B cell (primary cell): ENCODE results near the gene KLF7. TPM values are rescaled to one million over a fixed set of nuclear protein-coding genes. Genes with fewer than 3 reads are reported as not detected.
A peak's percentile ranks its signal among the peaks of the same experiment; 100 is the strongest.

ENCODE experiments used
- ATAC-seq: fragments of 200-7000 bp; cut with Tn5 transposase; one replicate; pipeline ENCODE4 v1.10.0; 2021; ENCODE audit warnings: low read depth, mild to moderate bottlenecking, moderate number of reproducible peaks, moderate library complexity
- CTCF ChIA-PET: fragments of 350-600 bp; sonication (Branson Sonifier 250); formaldehyde crosslinking; loops from one replicate; lab custom pipeline; 2021; ENCODE audit warnings: antibody characterized with exemption, inconsistent platforms; lab: Charles Lee
- POLR2A ChIA-PET: fragments of 350-600 bp; sonication (Branson Sonifier 250); formaldehyde crosslinking; loops from one replicate; lab custom pipeline; 2021; ENCODE audit warnings: antibody characterized with exemption; lab: Charles Lee
- DNase-seq: peaks from one replicate; pipeline ENCODE4 v3.0.0; 2013
- H2AFZ ChIP-seq: 2 replicates; pipeline ENCODE4 v1.6.1; 2012; ENCODE audit warnings: mild to moderate bottlenecking, low read depth, low read length; ENCODE audit not compliant: insufficient read depth, poor library complexity, severe bottlenecking
- H3K27ac ChIP-seq, 2 donors: 1 replicate in 1 of 2; 2 replicates in 1 of 2; pipeline ENCODE4 v1.5.1; 2012 to 2013; ENCODE audit warnings: low read length in 2 of 2, mild to moderate bottlenecking in 2 of 2, moderate library complexity in 1 of 2
- H3K27me3 ChIP-seq, 4 experiments: fragments of 200-600 bp in 1 of 4; sonication (generic) in 1 of 4; replicated peaks in 1 of 4; 1 replicate in 2 of 4; 2 replicates in 2 of 4; pipeline versions ENCODE4 v1.6.1 to v1.7.0; 2013 to 2016; ENCODE audit warnings: low read length in 3 of 4, mild to moderate bottlenecking in 2 of 4, mixed read lengths in 1 of 4, moderate library complexity in 1 of 4; ENCODE audit not compliant: insufficient read depth in 4 of 4, control insufficient read depth in 3 of 4; ENCODE audit errors: control extremely low read depth in 1 of 4
- H3K36me3 ChIP-seq, 2 experiments: replicated peaks in 1 of 2; 1 replicate in 1 of 2; 2 replicates in 1 of 2; pipeline versions ENCODE4 v1.6.1 to v1.7.1; 2013; ENCODE audit warnings: low read length in 1 of 2; ENCODE audit not compliant: insufficient read depth in 2 of 2, control insufficient read depth in 1 of 2; ENCODE audit errors: control extremely low read depth in 1 of 2, extremely low read depth in 1 of 2
- H3K4me1 ChIP-seq, 2 donors: fragments of 200-600 bp in 1 of 2; sonication (generic) in 1 of 2; 1 replicate in 1 of 2; 2 replicates in 1 of 2; pipeline versions ENCODE4 v1.5.1 to v1.6.1; 2013 to 2017; ENCODE audit warnings: low read length in 2 of 2; ENCODE audit not compliant: control insufficient read depth in 2 of 2, insufficient read depth in 2 of 2
- H3K4me2 ChIP-seq: replicated peaks from 2 replicates; pipeline ENCODE3; 2012; ENCODE audit warnings: mild to moderate bottlenecking, low read depth, low read length; ENCODE audit not compliant: poor library complexity, severe bottlenecking
- H3K4me3 ChIP-seq, 5 experiments: fragments of 200-600 bp in 1 of 5; sonication (generic) in 1 of 5; 1 replicate in 3 of 5; 2 replicates in 2 of 5; pipeline versions ENCODE4 v1.5.1 to v1.7.0; 2011 to 2016; ENCODE audit warnings: low read length in 4 of 5, mild to moderate bottlenecking in 4 of 5, low read depth in 2 of 5, control low read depth in 1 of 5, moderate library complexity in 1 of 5; ENCODE audit not compliant: insufficient read depth in 1 of 5; ENCODE audit errors: control extremely low read depth in 1 of 5, extremely low read depth in 1 of 5
- H3K79me2 ChIP-seq: fragments of 200-600 bp; sonication (generic); one replicate; pipeline ENCODE4 v1.6.0; 2016; ENCODE audit warnings: low read length; ENCODE audit not compliant: control insufficient read depth, insufficient read depth
- H3K9ac ChIP-seq: fragments of 200-600 bp; sonication (generic); 2 replicates; pipeline ENCODE4 v1.6.1; 2017; ENCODE audit warnings: mild to moderate bottlenecking, low read length, moderate library complexity
- H3K9me3 ChIP-seq, 3 donors: one replicate each; pipeline versions ENCODE4 v1.6.1 to v1.7.1; 2013; ENCODE audit warnings: low read length in 2 of 3; ENCODE audit not compliant: control insufficient read depth in 2 of 3, insufficient read depth in 1 of 3; ENCODE audit errors: control extremely low read depth in 1 of 3
- H4K20me1 ChIP-seq: 2 replicates; pipeline ENCODE4 v1.6.0; 2012; ENCODE audit warnings: mild to moderate bottlenecking, low read length; ENCODE audit not compliant: insufficient read depth, control insufficient read depth, poor library complexity, severe bottlenecking
- H3K27ac Mint-ChIP-seq: one replicate; pipeline ENCODE4 v1.8.0; 2021; ENCODE audit warnings: mixed read lengths
- H3K27me3 Mint-ChIP-seq: one replicate; pipeline ENCODE4 v1.8.0; 2021; ENCODE audit warnings: mixed read lengths
- H3K4me1 Mint-ChIP-seq: one replicate; pipeline ENCODE4 v1.8.0; 2021; ENCODE audit warnings: mixed read lengths
- H3K4me3 Mint-ChIP-seq: one replicate; pipeline ENCODE4 v1.8.0; 2021; ENCODE audit warnings: mixed read lengths
- H3K9me3 Mint-ChIP-seq: one replicate; pipeline ENCODE4 v1.8.0; 2022; ENCODE audit warnings: mixed read lengths; ENCODE audit not compliant: insufficient read depth
- EZH2 ChIP-seq: IDR thresholded peaks from 2 replicates; pipeline ENCODE4 v1.6.1; 2012; ENCODE audit warnings: borderline replicate concordance, low read depth, mild to moderate bottlenecking, moderate library complexity, low read length; ENCODE audit not compliant: insufficient read depth, poor library complexity, severe bottlenecking
- WGBS: methylation state at CpG from one replicate; pipeline ENCODE4 v1.1.5; 2013; ENCODE audit warnings: missing lambda C conversion rate; ENCODE audit not compliant: insufficient coverage; 5-methylcytosine and 5-hydroxymethylcytosine counted together
- intact Hi-C: fragments of 100-400 bp; cut with micrococcal nuclease; formaldehyde crosslinking; loops from one replicate; pipeline ENCODE4 v1.10.0; 2022
- polyA plus RNA-seq: library from polyadenylated mRNA; depleted of rRNA; stranded (reverse); fragments of >200 nt; gene quantifications from 2 replicates; pipeline ENCODE4 v1.2.3, GENCODE V29; 2012
- total RNA-seq, 2 donors: library from RNA; stranded (reverse); fragments of 120-200 nt in 1 of 2; gene quantifications; 1 replicate in 1 of 2; 2 replicates in 1 of 2; pipeline versions ENCODE4 v1.2.3 to v1.2.4, GENCODE V29; 2013 to 2022
- TF ChIP-seq, protein P1 (sequence below): fragments of 200-600 bp; IDR thresholded peaks from one replicate; pipeline ENCODE4 v1.8.0; 2022; ENCODE audit warnings: antibody characterized with exemption, mild to moderate bottlenecking

KLF7 gene
- total and polyA plus RNA-seq, 2 donors (not counting 1 experiment from before 2014, with no cell fraction given), result 46.2 to 93.2 TPM

GRCh38 chr2:207157731-207158130 is 8.0 kb downstream of the KLF7 start:
- peaks cover 49 to 55% of the 10 kb centered on the region in 2 donors for H3K4me1 ChIP-seq
- Mint-ChIP-seq H3K4me3 (peak overlapping the region; percentile 15), H3K4me1 (peaks cover 84% of the 10 kb centered on the region), H3K9me3 (no peaks in the 10 kb centered on the region), H3K27me3 (no peaks in the 10 kb centered on the region), H3K27ac (peak overlapping the region; percentile 53)
- ChIA-PET POLR2A (no interaction called here), CTCF (interaction anchor here (0.6 kb wide), 1 partner anchor 48 kb away, joined by 3 read pairs; no protein-coding TSS in a partner anchor)
- ATAC-seq (no peak), DNase-seq (no peak)
- TF ChIP-seq EZH2, result no peak
- TF ChIP-seq, protein P1, sequence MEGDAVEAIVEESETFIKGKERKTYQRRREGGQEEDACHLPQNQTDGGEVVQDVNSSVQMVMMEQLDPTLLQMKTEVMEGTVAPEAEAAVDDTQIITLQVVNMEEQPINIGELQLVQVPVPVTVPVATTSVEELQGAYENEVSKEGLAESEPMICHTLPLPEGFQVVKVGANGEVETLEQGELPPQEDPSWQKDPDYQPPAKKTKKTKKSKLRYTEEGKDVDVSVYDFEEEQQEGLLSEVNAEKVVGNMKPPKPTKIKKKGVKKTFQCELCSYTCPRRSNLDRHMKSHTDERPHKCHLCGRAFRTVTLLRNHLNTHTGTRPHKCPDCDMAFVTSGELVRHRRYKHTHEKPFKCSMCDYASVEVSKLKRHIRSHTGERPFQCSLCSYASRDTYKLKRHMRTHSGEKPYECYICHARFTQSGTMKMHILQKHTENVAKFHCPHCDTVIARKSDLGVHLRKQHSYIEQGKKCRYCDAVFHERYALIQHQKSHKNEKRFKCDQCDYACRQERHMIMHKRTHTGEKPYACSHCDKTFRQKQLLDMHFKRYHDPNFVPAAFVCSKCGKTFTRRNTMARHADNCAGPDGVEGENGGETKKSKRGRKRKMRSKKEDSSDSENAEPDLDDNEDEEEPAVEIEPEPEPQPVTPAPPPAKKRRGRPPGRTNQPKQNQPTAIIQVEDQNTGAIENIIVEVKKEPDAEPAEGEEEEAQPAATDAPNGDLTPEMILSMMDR, result no peak
- no peak overlapping the region for H2AFZ ChIP-seq
- H4K20me1 ChIP-seq, result peaks cover 41% of the 10 kb centered on the region
- 80% methylated on average over 1 of the region's 3 CpGs for WGBS
- H3K4me3 ChIP-seq, result no peak overlapping the region
- H3K9ac ChIP-seq, result no peak overlapping the region
- peak overlapping the region in 1 of 2 donors; percentile 20 for H3K27ac ChIP-seq
- H3K4me2 ChIP-seq, result no peak overlapping the region
- H3K27me3 ChIP-seq, result no peaks in the 10 kb centered on the region
- H3K9me3 ChIP-seq, result no peaks in the 10 kb centered on the region
- H3K79me2 ChIP-seq, result peaks cover 85% of the 10 kb centered on the region
- intact Hi-C loops, result no loop called here
- H3K36me3 ChIP-seq, result no peaks in the 10 kb centered on the region

DNA sequence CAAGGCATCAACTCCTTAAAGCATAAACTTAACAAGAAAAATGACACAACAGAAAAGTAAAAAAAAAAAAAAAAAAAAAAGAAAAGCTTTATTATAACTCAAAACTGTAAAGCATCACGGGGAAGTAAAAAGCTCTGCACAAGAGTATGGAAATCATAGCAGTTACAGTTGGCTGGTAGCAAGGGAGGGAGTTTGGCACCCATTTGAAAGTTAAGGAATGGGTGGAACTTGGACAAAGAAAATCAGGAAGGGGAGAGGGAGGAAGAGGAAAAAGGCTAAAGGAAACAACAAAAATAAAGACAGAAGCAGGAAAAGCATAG is 8.6 kb downstream of the KLF7 start:
- Mint-ChIP-seq H3K27me3 (no peaks in the 10 kb centered on the region), H3K27ac (peak overlapping the region; percentile 78), H3K9me3 (no peaks in the 10 kb centered on the region), H3K4me3 (peak overlapping the region; percentile 29), H3K4me1 (peaks cover 84% of the 10 kb centered on the region)
- Histone ChIP-seq H2AFZ (no peak overlapping the region), H3K79me2 (peaks cover 87% of the 10 kb centered on the region), H3K27me3 (no peaks in the 10 kb centered on the region), H4K20me1 (peaks cover 47% of the 10 kb centered on the region), H3K4me3 (no peak overlapping the region), H3K36me3 (no peaks in the 10 kb centered on the region), H3K4me1 (peaks cover 55 to 59% of the 10 kb centered on the region in 2 donors), H3K9me3 (no peaks in the 10 kb centered on the region), H3K4me2 (no peak overlapping the region), H3K9ac (no peak overlapping the region), H3K27ac (no peak overlapping the region)
- no peak for DNase-seq
- CTCF ChIA-PET, result interaction anchor here (0.6 to 2.8 kb wide), 2 partner anchors 13 to 47 kb away, joined by 3 to 9 read pairs; no protein-coding TSS in a partner anchor
- POLR2A ChIA-PET, result no interaction called here
- no peak for TF ChIP-seq EZH2
- TF ChIP-seq, protein P1, result no peak
- ATAC-seq, result no peak
- WGBS, result no CpG with 5 or more reads among the region's 1 CpG
- intact Hi-C loops, result no loop called here
